ENCODE results near the gene DNMT1. TPM values are rescaled to one million over a fixed set of nuclear protein-coding genes. Genes with fewer than 3 reads are reported as not detected.
A peak's percentile ranks its signal among the peaks of the same experiment; 100 is the strongest.

The DNMT1 gene
- total RNA-seq, 1 experiment from 2014 or later: 259 TPM

DNA sequence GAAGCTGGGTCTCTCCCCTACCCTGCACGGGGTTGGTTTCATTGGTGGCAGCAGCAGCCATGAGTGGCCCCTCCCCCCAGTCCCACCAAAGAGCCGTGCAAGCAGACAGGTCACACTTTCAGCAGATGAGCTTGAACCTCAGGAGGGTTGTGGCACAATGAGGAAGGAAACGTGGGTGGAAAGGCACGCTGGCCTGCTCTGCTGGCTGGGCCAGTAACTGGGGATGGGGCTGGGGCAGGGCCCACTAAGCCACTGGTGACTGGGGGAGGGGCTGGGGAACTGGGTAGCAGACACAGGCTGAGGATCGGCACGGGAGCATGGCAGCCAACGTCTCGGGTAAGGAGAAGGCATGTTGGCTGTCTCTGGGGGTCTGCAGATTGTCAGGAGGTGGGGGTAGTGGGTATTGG lies 83.3 kb downstream of the DNMT1 start, which contains the start of gene P2RY11:
P2RY11 (plus strand) TSS at position 289 of the 407 bp plus-strand sequence; CDS start at position 318, 29 bp downstream.
- TF ChIP-seq EZH2 (IDR thresholded peaks at IDR 0.05; ENCODE audit: low read length, unreplicated experiment) (no peak), EZH2phosphoT487 (IDR thresholded peaks at IDR 0.05; ENCODE audit: borderline replicate concordance, low read length) (no peak)
- TF ChIP-seq, protein P1, sequence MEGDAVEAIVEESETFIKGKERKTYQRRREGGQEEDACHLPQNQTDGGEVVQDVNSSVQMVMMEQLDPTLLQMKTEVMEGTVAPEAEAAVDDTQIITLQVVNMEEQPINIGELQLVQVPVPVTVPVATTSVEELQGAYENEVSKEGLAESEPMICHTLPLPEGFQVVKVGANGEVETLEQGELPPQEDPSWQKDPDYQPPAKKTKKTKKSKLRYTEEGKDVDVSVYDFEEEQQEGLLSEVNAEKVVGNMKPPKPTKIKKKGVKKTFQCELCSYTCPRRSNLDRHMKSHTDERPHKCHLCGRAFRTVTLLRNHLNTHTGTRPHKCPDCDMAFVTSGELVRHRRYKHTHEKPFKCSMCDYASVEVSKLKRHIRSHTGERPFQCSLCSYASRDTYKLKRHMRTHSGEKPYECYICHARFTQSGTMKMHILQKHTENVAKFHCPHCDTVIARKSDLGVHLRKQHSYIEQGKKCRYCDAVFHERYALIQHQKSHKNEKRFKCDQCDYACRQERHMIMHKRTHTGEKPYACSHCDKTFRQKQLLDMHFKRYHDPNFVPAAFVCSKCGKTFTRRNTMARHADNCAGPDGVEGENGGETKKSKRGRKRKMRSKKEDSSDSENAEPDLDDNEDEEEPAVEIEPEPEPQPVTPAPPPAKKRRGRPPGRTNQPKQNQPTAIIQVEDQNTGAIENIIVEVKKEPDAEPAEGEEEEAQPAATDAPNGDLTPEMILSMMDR (conservative IDR thresholded peaks at IDR 0.05; ENCODE audit: low read depth, low read length): no peak
- intact Hi-C loops (cut with micrococcal nuclease): no loop called here
- H3K9ac ChIP-seq (ENCODE audit: low read length): no peak within 1 kb of the TSS
- H3K4me3 ChIP-seq (ENCODE audit: low read length): no peak within 1 kb of the TSS
- peaks cover 12% of the 10 kb centered on the region for H3K4me1 ChIP-seq (ENCODE audit: insufficient read depth, low read length)
- DNase-seq (no peak), ATAC-seq (no peak)
- 0 out of 2 replicates have a peak, but pooled peaks cover 14% of the 10 kb centered on the region for H4K20me1 ChIP-seq (ENCODE audit: low read length)
- peaks cover 20% of the 10 kb centered on the region for H3F3A ChIP-seq (ENCODE audit: low read length, unreplicated experiment)
- no TSS peak for BruUV-seq (replicated peaks)
- H3K27ac ChIP-seq (ENCODE audit: low read length): no peak within 1 kb of the TSS
- H2AFZ ChIP-seq (ENCODE audit: low read length): no peak within 1 kb of the TSS
- peaks cover 34% of the 10 kb centered on the region for H3K79me2 ChIP-seq (ENCODE audit: low read length)
- H3K36me3 ChIP-seq (ENCODE audit: low read depth, low read length): peaks cover 51% of the 10 kb centered on the region
- H3K4me2 ChIP-seq (ENCODE audit: low read length): no peak within 1 kb of the TSS
- H3K9me3 ChIP-seq (ENCODE audit: low read length): no peaks in the 10 kb centered on the region
- CTCF ChIA-PET: no interaction called here
- POLR2A ChIA-PET (ENCODE audit: unreplicated experiment): no interaction called here
- no peaks in the 10 kb centered on the region for H3K27me3 ChIP-seq (ENCODE audit: low read length)
- H3K9me2 ChIP-seq (replicated peaks; ENCODE audit: low read length): no peaks in the 10 kb centered on the region

DNA sequence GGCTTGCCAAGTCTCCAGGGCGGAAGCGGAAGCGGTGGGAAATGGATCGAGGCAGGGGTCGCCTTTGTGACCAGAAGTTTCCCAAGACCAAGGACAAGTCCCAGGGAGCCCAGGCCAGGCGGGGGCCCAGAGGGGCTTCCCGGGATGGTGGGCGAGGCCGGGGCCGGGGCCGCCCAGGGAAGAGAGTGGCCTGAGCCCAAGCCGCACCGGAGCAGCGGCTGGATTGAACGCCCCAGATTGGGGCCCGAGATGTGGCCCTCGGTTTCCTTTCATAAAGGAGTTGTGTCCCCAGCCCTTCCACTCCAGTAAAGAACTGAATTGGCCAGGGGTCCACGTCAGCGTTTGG lies 83.8 kb downstream of the DNMT1 start:
- Histone ChIP-seq H3K9me2 (replicated peaks; ENCODE audit: low read length) (no peaks in the 10 kb centered on the region), H3K4me2 (ENCODE audit: low read length) (no peak overlapping the region), H3K9ac (ENCODE audit: low read length) (no peak overlapping the region), H3F3A (ENCODE audit: low read length, unreplicated experiment) (peaks cover 20% of the 10 kb centered on the region), H3K79me2 (ENCODE audit: low read length) (peaks cover 37% of the 10 kb centered on the region), H4K20me1 (ENCODE audit: low read length) (0 out of 2 replicates have a peak, but pooled peaks cover 14% of the 10 kb centered on the region), H3K4me1 (ENCODE audit: insufficient read depth, low read length) (peaks cover 12% of the 10 kb centered on the region), H3K9me3 (ENCODE audit: low read length) (no peaks in the 10 kb centered on the region), H3K27ac (ENCODE audit: low read length) (no peak overlapping the region), H3K4me3 (ENCODE audit: low read length) (no peak overlapping the region), H3K36me3 (ENCODE audit: low read depth, low read length) (peaks cover 47% of the 10 kb centered on the region), H3K27me3 (ENCODE audit: low read length) (no peaks in the 10 kb centered on the region), H2AFZ (ENCODE audit: low read length) (no peak overlapping the region)
- intact Hi-C loops (cut with micrococcal nuclease): no loop called here
- POLR2A ChIA-PET (ENCODE audit: unreplicated experiment): no interaction called here
- TF ChIP-seq EZH2 (IDR thresholded peaks at IDR 0.05; ENCODE audit: low read length, unreplicated experiment) (no peak), EZH2phosphoT487 (IDR thresholded peaks at IDR 0.05; ENCODE audit: borderline replicate concordance, low read length) (no peak)
- TF ChIP-seq, protein P1 (conservative IDR thresholded peaks at IDR 0.05; ENCODE audit: low read depth, low read length): no peak
- no TSS peak for BruUV-seq (replicated peaks)
- DNase-seq (no peak), ATAC-seq (no peak)
- CTCF ChIA-PET: no interaction called here

DNA sequence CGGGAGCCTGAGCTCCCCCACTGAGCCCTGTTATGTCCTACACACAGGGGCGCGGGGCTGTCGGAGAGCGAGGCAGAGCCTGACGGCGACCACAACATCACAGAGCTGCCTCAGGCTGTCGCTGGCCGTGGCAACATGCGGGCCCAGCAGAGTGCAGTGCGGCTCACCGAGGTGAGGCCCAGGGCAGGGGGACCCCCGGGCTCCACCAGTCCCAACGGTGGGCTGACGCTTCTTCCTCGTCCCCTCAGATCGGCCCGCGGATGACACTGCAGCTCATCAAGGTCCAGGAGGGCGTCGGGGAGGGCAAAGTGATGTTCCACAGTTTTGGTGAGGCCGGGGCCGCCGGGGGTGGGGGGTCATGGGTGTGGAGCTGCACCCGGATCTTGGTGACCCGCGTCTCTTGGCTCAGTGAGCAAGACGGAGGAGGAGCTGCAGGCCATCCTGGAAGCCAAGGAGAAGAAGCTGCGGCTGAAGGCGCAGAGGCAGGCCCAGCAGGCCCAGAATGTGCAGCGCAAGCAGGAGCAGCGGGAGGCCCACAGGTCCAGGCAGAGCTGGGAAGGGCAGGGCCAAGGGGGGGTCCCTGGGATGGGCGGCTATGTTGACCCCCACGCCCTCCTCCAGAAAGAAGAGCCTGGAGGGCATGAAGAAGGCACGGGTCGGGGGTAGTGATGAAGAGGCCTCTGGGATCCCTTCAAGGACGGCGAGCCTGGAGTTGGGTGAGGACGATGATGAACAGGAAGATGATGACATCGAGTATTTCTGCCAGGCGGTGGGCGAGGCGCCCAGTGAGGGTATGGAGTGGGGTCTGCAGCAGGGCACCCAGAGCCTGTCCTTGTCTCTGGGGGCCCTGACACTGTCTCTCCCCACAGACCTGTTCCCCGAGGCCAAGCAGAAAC lies 84.4 kb downstream of the DNMT1 start:
- TSS peak; percentile 0 for BruUV-seq (replicated peaks)
- Histone ChIP-seq H3K27me3 (ENCODE audit: low read length) (no peaks in the 10 kb centered on the region), H3K9me3 (ENCODE audit: low read length) (no peaks in the 10 kb centered on the region), H4K20me1 (ENCODE audit: low read length) (0 out of 2 replicates have a peak, but pooled peaks cover 14% of the 10 kb centered on the region), H3K4me2 (ENCODE audit: low read length) (no peak overlapping the region), H3K36me3 (ENCODE audit: low read depth, low read length) (peaks cover 44% of the 10 kb centered on the region), H3K79me2 (ENCODE audit: low read length) (peaks cover 40% of the 10 kb centered on the region), H3K9ac (ENCODE audit: low read length) (no peak overlapping the region), H3F3A (ENCODE audit: low read length, unreplicated experiment) (peaks cover 20% of the 10 kb centered on the region), H3K9me2 (replicated peaks; ENCODE audit: low read length) (no peaks in the 10 kb centered on the region), H2AFZ (ENCODE audit: low read length) (no peak overlapping the region), H3K27ac (ENCODE audit: low read length) (no peak overlapping the region), H3K4me3 (ENCODE audit: low read length) (no peak overlapping the region), H3K4me1 (ENCODE audit: insufficient read depth, low read length) (peaks cover 12% of the 10 kb centered on the region)
- no peak for ATAC-seq
- CTCF ChIA-PET: no interaction called here
- no peak for TF ChIP-seq EZH2phosphoT487 (IDR thresholded peaks at IDR 0.05; ENCODE audit: borderline replicate concordance, low read length)
- TF ChIP-seq EZH2 (IDR thresholded peaks at IDR 0.05; ENCODE audit: low read length, unreplicated experiment): no peak
- TF ChIP-seq, protein P1 (conservative IDR thresholded peaks at IDR 0.05; ENCODE audit: low read depth, low read length): no peak
- DNase-seq: no peak
- intact Hi-C loops (cut with micrococcal nuclease): no loop called here
- POLR2A ChIA-PET (ENCODE audit: unreplicated experiment): interaction anchor here (0.6 kb wide), 1 partner anchor 140 kb away, joined by 4 read pairs; no protein-coding TSS in a partner anchor

All from PC-3 (cell line).